HL-60 (cell line): ENCODE measurements around the gene CHRNA1.

ENCODE experiments used
- GABPA ChIP-seq: IDR thresholded peaks from 2 replicates; pipeline ENCODE4 v1.6.1; 2012; ENCODE audit warnings: low read depth
- POLR2AphosphoS5 ChIP-seq: IDR thresholded peaks from 2 replicates; pipeline ENCODE4 v1.6.1; 2012; ENCODE audit warnings: low read depth
- TF ChIP-seq, protein P1 (sequence below): IDR thresholded peaks from one replicate; pipeline ENCODE4 v1.5.1; 2011; ENCODE audit warnings: low read length, control low read depth, inconsistent platforms; ENCODE audit not compliant: insufficient read depth

- TF ChIP-seq, protein P1, sequence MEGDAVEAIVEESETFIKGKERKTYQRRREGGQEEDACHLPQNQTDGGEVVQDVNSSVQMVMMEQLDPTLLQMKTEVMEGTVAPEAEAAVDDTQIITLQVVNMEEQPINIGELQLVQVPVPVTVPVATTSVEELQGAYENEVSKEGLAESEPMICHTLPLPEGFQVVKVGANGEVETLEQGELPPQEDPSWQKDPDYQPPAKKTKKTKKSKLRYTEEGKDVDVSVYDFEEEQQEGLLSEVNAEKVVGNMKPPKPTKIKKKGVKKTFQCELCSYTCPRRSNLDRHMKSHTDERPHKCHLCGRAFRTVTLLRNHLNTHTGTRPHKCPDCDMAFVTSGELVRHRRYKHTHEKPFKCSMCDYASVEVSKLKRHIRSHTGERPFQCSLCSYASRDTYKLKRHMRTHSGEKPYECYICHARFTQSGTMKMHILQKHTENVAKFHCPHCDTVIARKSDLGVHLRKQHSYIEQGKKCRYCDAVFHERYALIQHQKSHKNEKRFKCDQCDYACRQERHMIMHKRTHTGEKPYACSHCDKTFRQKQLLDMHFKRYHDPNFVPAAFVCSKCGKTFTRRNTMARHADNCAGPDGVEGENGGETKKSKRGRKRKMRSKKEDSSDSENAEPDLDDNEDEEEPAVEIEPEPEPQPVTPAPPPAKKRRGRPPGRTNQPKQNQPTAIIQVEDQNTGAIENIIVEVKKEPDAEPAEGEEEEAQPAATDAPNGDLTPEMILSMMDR = no peak
- TF ChIP-seq GABPA (no peak), POLR2AphosphoS5 (no peak)
Measured at GRCh38 chr2:174802459-174802858, 38.2 kb upstream of the CHRNA1 start.
